GM23338 (cell line): ENCODE data around the gene DCDC2. TPM values are rescaled to one million over a fixed set of nuclear protein-coding genes. Genes with fewer than 3 reads are reported as not detected.

Experiments used
- ATAC-seq: fragments of 200-7000 bp; cut with Tn5 transposase; 3 replicates; pipeline ENCODE4 v1.9.1; 2020
- DNase-seq: peaks from one replicate; pipeline ENCODE4 v3.0.0-alpha.2; 2015; ENCODE audit warnings: low spot score
- H2AFZ ChIP-seq: fragments of 200-600 bp; sonication (generic); 2 replicates; pipeline ENCODE4 v1.8.0; 2016; ENCODE audit warnings: antibody characterized with exemption, mild to moderate bottlenecking, moderate library complexity
- H3F3A ChIP-seq: fragments of 200-600 bp; sonication (generic); replicated peaks from 2 replicates; pipeline ENCODE4 v1.8.0; 2017; ENCODE audit warnings: antibody characterized with exemption, mixed run types, low read depth
- H3K27ac ChIP-seq: fragments of 200-600 bp; sonication (generic); 2 replicates; pipeline ENCODE4 v1.6.1; 2016; ENCODE audit warnings: low read depth
- H3K27me3 ChIP-seq: fragments of 200-600 bp; sonication (generic); 2 replicates; pipeline ENCODE4 v1.8.0; 2016; ENCODE audit warnings: mild to moderate bottlenecking, mixed run types, moderate library complexity; ENCODE audit not compliant: insufficient read depth
- H3K36me3 ChIP-seq: fragments of 200-600 bp; sonication (generic); 2 replicates; pipeline ENCODE4 v1.8.0; 2016; ENCODE audit warnings: mild to moderate bottlenecking; ENCODE audit not compliant: insufficient read depth
- H3K4me1 ChIP-seq: fragments of 200-600 bp; sonication (generic); 2 replicates; pipeline ENCODE4 v1.8.0; 2016; ENCODE audit warnings: mild to moderate bottlenecking, moderate library complexity; ENCODE audit not compliant: insufficient read depth
- H3K4me2 ChIP-seq: fragments of 200-600 bp; sonication (generic); 2 replicates; pipeline ENCODE4 v1.7.1; 2017; ENCODE audit warnings: mixed run types
- H3K4me3 ChIP-seq: fragments of 200-600 bp; sonication (generic); 2 replicates; pipeline ENCODE4 v1.6.1; 2016; ENCODE audit warnings: mixed run types
- H3K79me2 ChIP-seq: fragments of 200-600 bp; sonication (generic); replicated peaks from 2 replicates; pipeline ENCODE4 v1.8.0; 2017; ENCODE audit warnings: mild to moderate bottlenecking; ENCODE audit not compliant: insufficient read depth
- H3K9me2 ChIP-seq: fragments of 200-600 bp; sonication (generic); 2 replicates; pipeline ENCODE4 v1.8.0; 2017; ENCODE audit not compliant: insufficient read depth
- H4K20me1 ChIP-seq: fragments of 200-600 bp; sonication (generic); replicated peaks from 2 replicates; pipeline ENCODE4 v1.8.0; 2017; ENCODE audit warnings: mild to moderate bottlenecking; ENCODE audit not compliant: insufficient read depth
- H3K27ac Mint-ChIP-seq: 2 replicates; pipeline ENCODE4 v1.8.0; 2020; ENCODE audit warnings: inconsistent platforms, mild to moderate bottlenecking, moderate library complexity, mixed read lengths
- H3K27me3 Mint-ChIP-seq: 3 replicates; pipeline ENCODE4 v1.8.0; 2022; ENCODE audit warnings: low read depth, mild to moderate bottlenecking, moderate library complexity, mixed read lengths, inconsistent platforms; ENCODE audit not compliant: insufficient read depth, poor library complexity
- H3K36me3 Mint-ChIP-seq: 3 replicates; pipeline ENCODE4 v1.8.0; 2021; ENCODE audit warnings: low read depth, mild to moderate bottlenecking, inconsistent platforms, moderate library complexity, mixed read lengths
- H3K4me1 Mint-ChIP-seq: 3 replicates; pipeline ENCODE4 v1.8.0; 2020; ENCODE audit warnings: mild to moderate bottlenecking, inconsistent platforms, mixed read lengths
- H3K4me3 Mint-ChIP-seq: 3 replicates; pipeline ENCODE4 v1.8.0; 2021; ENCODE audit warnings: moderate library complexity, mild to moderate bottlenecking, inconsistent platforms, mixed read lengths
- H3K9me3 Mint-ChIP-seq: 3 replicates; pipeline ENCODE4 v1.8.0; 2020; ENCODE audit warnings: moderate library complexity, mild to moderate bottlenecking, inconsistent platforms, mixed read lengths
- CREB1 ChIP-seq: fragments of 250-450 bp; sonication (Bioruptor Pico); IDR thresholded peaks from 2 replicates; pipeline ENCODE4 v1.5.0; 2020; ENCODE audit warnings: low read depth, mild to moderate bottlenecking, moderate library complexity
- ETS1 ChIP-seq: IDR thresholded peaks from 2 replicates; pipeline ENCODE4 v1.6.1; 2016; ENCODE audit warnings: antibody characterized with exemption
- EZH2 ChIP-seq: fragments of 200-600 bp; sonication (generic); IDR thresholded peaks from one replicate; pipeline ENCODE4 v1.8.0; 2017; ENCODE audit warnings: antibody characterized with exemption, mild to moderate bottlenecking, low read depth; ENCODE audit not compliant: unreplicated experiment
- EZH2phosphoT487 ChIP-seq: fragments of 200-600 bp; sonication (generic); IDR thresholded peaks from one replicate; pipeline ENCODE4 v1.8.1; 2018; ENCODE audit warnings: antibody characterized with exemption; ENCODE audit not compliant: unreplicated experiment
- JUNB ChIP-seq: IDR thresholded peaks from one replicate; pipeline ENCODE4 v1.6.1; 2016; ENCODE audit warnings: antibody characterized with exemption; ENCODE audit not compliant: unreplicated experiment
- POLR2AphosphoS5 ChIP-seq: IDR thresholded peaks from 2 replicates; pipeline ENCODE4 v1.6.1; 2016; ENCODE audit warnings: antibody characterized with exemption, low read depth
- STAT1 ChIP-seq: IDR thresholded peaks from one replicate; pipeline ENCODE4 v1.6.1; 2016; ENCODE audit warnings: antibody characterized with exemption; ENCODE audit not compliant: unreplicated experiment
- ZNF114 ChIP-seq: fragments of 250-450 bp; sonication (Bioruptor Pico); IDR thresholded peaks from 2 replicates; pipeline ENCODE4 v1.5.0; 2020; ENCODE audit warnings: mild to moderate bottlenecking, moderate library complexity
- polyA plus RNA-seq: library from polyadenylated mRNA; unstranded; fragments of >200 nt; fragmentation: Nextera tagmentation; extraction: Ambion mirVana; gene quantifications from 2 replicates; pipeline ENCODE4 v1.2.1, GENCODE V29; 2016
- total RNA-seq: library from RNA; depleted of rRNA; stranded (reverse); fragments of >200 nt; shearing (Covaris generic); gene quantifications from 2 replicates; pipeline ENCODE4 v1.2.3, GENCODE V29; 2014
- TF ChIP-seq, protein P1 (sequence below): fragments of 250-450 bp; sonication (Bioruptor Pico); IDR thresholded peaks from 2 replicates; pipeline ENCODE4 v1.5.0; 2020; ENCODE audit warnings: mild to moderate bottlenecking, moderate library complexity

DCDC2 gene
- total and polyA plus RNA-seq, 2 experiments from 2014 or later: 0.59 to 0.79 TPM

DNA sequence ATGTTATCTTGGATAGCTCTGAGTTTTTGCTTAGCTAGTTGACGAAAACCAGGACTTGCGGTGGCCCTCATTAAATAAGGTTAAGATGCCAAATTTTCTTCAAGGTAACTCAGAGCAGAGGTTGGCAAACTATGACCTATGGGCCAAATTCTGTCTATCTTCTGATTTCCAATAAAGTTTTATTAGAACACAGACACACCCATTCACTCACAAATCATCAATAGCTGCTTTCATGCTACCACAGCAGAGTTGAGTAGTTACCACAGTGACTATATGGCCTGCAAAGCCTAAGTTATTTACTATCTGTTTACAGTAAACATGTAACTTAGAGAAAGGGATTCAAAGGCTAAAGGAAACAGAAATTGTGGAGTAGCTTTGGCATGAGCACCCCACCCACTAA, 23.6 kb downstream of the DCDC2 start (continued):
- TF ChIP-seq, protein P1, sequence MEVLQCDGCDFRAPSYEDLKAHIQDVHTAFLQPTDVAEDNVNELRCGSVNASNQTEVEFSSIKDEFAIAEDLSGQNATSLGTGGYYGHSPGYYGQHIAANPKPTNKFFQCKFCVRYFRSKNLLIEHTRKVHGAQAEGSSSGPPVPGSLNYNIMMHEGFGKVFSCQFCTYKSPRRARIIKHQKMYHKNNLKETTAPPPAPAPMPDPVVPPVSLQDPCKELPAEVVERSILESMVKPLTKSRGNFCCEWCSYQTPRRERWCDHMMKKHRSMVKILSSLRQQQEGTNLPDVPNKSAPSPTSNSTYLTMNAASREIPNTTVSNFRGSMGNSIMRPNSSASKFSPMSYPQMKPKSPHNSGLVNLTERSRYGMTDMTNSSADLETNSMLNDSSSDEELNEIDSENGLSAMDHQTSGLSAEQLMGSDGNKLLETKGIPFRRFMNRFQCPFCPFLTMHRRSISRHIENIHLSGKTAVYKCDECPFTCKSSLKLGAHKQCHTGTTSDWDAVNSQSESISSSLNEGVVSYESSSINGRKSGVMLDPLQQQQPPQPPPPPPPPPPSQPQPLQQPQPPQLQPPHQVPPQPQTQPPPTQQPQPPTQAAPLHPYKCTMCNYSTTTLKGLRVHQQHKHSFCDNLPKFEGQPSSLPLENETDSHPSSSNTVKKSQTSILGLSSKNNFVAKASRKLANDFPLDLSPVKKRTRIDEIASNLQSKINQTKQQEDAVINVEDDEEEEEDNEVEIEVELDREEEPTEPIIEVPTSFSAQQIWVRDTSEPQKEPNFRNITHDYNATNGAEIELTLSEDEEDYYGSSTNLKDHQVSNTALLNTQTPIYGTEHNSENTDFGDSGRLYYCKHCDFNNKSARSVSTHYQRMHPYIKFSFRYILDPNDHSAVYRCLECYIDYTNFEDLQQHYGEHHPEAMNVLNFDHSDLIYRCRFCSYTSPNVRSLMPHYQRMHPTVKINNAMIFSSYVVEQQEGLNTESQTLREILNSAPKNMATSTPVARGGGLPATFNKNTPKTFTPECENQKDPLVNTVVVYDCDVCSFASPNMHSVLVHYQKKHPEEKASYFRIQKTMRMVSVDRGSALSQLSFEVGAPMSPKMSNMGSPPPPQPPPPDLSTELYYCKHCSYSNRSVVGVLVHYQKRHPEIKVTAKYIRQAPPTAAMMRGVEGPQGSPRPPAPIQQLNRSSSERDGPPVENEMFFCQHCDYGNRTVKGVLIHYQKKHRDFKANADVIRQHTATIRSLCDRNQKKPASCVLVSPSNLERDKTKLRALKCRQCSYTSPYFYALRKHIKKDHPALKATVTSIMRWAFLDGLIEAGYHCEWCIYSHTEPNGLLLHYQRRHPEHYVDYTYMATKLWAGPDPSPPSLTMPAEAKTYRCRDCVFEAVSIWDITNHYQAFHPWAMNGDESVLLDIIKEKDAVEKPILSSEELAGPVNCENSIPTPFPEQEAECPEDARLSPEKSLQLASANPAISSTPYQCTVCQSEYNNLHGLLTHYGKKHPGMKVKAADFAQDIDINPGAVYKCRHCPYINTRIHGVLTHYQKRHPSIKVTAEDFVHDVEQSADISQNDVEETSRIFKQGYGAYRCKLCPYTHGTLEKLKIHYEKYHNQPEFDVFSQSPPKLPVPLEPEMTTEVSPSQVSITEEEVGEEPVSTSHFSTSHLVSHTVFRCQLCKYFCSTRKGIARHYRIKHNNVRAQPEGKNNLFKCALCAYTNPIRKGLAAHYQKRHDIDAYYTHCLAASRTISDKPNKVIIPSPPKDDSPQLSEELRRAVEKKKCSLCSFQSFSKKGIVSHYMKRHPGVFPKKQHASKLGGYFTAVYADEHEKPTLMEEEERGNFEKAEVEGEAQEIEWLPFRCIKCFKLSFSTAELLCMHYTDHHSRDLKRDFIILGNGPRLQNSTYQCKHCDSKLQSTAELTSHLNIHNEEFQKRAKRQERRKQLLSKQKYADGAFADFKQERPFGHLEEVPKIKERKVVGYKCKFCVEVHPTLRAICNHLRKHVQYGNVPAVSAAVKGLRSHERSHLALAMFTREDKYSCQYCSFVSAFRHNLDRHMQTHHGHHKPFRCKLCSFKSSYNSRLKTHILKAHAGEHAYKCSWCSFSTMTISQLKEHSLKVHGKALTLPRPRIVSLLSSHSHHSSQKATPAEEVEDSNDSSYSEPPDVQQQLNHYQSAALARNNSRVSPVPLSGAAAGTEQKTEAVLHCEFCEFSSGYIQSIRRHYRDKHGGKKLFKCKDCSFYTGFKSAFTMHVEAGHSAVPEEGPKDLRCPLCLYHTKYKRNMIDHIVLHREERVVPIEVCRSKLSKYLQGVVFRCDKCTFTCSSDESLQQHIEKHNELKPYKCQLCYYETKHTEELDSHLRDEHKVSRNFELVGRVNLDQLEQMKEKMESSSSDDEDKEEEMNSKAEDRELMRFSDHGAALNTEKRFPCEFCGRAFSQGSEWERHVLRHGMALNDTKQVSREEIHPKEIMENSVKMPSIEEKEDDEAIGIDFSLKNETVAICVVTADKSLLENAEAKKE: no peak
- TF ChIP-seq CREB1 (CRISPR knock-in tag) (no peak), EZH2phosphoT487 (no peak)

GRCh38 chr6:24332317-24332716, 25.5 kb downstream of the DCDC2 start:
- Mint-ChIP-seq H3K27me3 (peaks cover 1% of the 10 kb centered on the region), H3K4me3 (no peak overlapping the region), H3K36me3 (no peaks in the 10 kb centered on the region), H3K4me1 (no peaks in the 10 kb centered on the region), H3K27ac (no peak overlapping the region), H3K9me3 (no peaks in the 10 kb centered on the region)
- no peaks in the 10 kb centered on the region for H3K36me3 ChIP-seq
- no peaks in the 10 kb centered on the region for H3K9me2 ChIP-seq
- no peak overlapping the region for H3K4me2 ChIP-seq
- H2AFZ ChIP-seq: no peak overlapping the region
- no peaks in the 10 kb centered on the region for H4K20me1 ChIP-seq
- no peak overlapping the region for H3K27ac ChIP-seq
- H3K4me1 ChIP-seq: no peaks in the 10 kb centered on the region
- no peaks in the 10 kb centered on the region for H3F3A ChIP-seq
- H3K4me3 ChIP-seq: no peak overlapping the region
- H3K79me2 ChIP-seq: no peaks in the 10 kb centered on the region
- no peaks in the 10 kb centered on the region for H3K27me3 ChIP-seq
- no peak for ATAC-seq
- no peak for DNase-seq
- TF ChIP-seq, protein P1: no peak
- no peak for TF ChIP-seq EZH2phosphoT487
- no peak for TF ChIP-seq EZH2
- no peak for TF ChIP-seq ETS1
- no peak for TF ChIP-seq STAT1
- no peak for TF ChIP-seq JUNB
- TF ChIP-seq ZNF114 (CRISPR knock-in tag): no peak
- TF ChIP-seq CREB1 (CRISPR knock-in tag): no peak
- TF ChIP-seq POLR2AphosphoS5: no peak
